GM10248 (cell line): ENCODE results near the gene RYR1.
"Not testable (repeated sequence)": the region's sequence is repeated elsewhere in the genome, so short reads cannot be mapped to it uniquely, and the experiment has no call there.

Experiments
- CTCF ChIA-PET: fragments of 300-600 bp; sonication (Branson Sonifier 250); formaldehyde crosslinking; extraction: SDS; loops from one replicate; lab custom pipeline; 2021; ENCODE audit warnings: antibody characterized with exemption; lab: Yijun Ruan, JAX
- POLR2A ChIA-PET: fragments of 350-650 bp; sonication (Branson Sonifier 250); formaldehyde crosslinking; extraction: SDS; loops from one replicate; lab custom pipeline; 2020; ENCODE audit warnings: antibody characterized with exemption; lab: Yijun Ruan, JAX
- DNase-seq: peaks from one replicate; pipeline ENCODE4 v3.0.0; 2012; ENCODE audit errors: extremely low spot score
- TF ChIP-seq, protein P1 (sequence below): IDR thresholded peaks from 2 replicates; pipeline ENCODE4 v1.5.1; 2012; ENCODE audit warnings: mild to moderate bottlenecking, low read depth; ENCODE audit errors: extremely low read depth, missing control alignments, control extremely low read depth

RYR1 gene

DNA sequence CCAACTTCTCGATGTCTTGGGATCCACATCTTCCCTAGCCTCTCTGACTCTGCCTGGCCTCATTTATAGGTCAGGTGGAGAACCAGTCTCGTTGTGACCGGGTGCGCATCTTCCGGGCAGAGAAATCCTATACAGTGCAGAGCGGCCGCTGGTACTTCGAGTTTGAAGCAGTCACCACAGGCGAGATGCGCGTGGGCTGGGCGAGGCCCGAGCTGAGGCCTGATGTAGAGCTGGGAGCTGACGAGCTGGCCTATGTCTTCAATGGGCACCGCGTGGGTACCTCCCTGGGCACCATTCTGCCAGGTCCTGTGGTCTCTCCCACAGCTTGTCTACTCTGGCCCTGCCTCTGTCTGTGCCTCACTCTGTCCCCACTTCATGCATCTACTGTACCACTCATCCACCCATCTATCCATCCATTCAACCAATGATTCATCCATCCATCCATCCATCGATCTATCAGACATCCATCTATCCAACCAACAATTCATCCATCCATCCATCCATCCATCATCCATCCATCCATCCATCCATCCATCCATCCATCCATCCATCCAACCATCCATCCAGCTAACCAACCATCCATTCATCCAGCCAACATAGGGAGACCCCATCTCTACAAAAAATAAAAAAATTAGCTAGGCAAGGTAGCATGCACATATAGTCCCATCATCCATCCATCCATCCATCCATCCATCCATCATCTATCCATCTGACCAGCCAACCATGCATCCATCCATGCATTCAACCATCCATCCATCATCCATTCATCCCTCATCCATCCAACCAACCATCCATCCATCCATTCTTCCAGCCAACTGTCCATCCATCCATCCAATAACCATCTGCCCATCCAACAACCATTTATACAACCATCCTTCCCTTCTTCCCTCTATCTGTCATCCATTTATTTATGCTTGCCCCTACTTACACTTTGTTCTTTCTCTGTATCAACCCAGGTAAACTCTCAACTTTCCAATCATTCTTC lies 34.3 kb downstream of the RYR1 start:
- TF ChIP-seq, protein P1, sequence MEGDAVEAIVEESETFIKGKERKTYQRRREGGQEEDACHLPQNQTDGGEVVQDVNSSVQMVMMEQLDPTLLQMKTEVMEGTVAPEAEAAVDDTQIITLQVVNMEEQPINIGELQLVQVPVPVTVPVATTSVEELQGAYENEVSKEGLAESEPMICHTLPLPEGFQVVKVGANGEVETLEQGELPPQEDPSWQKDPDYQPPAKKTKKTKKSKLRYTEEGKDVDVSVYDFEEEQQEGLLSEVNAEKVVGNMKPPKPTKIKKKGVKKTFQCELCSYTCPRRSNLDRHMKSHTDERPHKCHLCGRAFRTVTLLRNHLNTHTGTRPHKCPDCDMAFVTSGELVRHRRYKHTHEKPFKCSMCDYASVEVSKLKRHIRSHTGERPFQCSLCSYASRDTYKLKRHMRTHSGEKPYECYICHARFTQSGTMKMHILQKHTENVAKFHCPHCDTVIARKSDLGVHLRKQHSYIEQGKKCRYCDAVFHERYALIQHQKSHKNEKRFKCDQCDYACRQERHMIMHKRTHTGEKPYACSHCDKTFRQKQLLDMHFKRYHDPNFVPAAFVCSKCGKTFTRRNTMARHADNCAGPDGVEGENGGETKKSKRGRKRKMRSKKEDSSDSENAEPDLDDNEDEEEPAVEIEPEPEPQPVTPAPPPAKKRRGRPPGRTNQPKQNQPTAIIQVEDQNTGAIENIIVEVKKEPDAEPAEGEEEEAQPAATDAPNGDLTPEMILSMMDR, result no peak
- POLR2A ChIA-PET, result no interaction called here
- DNase-seq, result no peak
- CTCF ChIA-PET, result no interaction called here

DNA sequence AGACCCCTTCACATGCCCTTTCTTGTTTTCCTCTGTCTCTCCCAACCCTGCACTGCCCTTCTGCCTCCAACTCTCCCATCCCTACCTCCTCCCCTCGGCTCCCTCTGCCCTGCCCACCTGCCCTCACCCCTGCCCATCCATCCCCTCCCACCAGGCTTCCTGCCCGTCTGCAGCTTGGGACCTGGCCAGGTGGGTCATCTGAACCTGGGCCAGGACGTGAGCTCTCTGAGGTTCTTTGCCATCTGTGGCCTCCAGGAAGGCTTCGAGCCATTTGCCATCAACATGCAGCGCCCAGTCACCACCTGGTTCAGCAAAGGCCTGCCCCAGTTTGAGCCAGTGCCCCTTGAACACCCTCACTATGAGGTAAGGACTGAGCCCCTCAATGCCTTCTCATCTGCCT lies 35.7 kb downstream of the RYR1 start:
- ChIA-PET POLR2A (no interaction called here), CTCF (interaction anchor here (1.3 kb wide), 1 partner anchor 167 kb away, joined by 3 read pairs; no protein-coding TSS in a partner anchor)
- TF ChIP-seq, protein P1, result no peak
- DNase-seq, result no peak

DNA sequence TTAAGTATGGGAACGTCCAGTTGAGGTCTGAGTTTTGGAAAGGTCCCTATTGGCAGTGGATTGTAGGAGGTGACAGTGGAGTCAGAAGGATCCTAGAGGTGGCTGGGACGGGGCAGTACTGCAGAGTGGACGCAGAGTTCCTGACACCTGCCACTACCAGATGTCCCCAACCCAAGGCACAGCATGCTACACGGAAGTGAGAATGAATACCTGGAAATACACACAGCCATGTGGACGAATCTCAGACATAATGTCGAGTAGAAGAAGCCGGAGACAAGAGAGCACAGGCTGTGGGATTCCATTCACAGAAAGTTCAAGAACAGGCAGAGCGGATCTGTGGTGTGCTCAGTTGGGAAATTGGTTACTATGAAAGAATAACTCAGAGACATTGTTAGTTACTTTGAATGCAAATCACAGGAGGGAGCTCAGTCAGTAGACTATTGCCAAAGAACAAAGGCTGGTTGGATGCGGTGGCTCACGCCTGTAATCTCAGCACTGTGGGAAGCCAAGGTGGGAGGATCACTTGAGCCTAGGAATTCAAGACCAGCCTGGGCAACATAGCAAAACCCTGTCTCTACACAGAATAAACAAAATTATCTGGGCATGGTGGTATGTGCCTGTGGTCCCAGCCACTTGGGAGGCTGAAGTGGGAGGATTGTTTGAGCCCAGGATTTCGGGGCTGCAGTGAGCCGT lies 37.4 kb downstream of the RYR1 start:
- DNase-seq, result no peak
- TF ChIP-seq, protein P1, result no peak
- CTCF ChIA-PET, result no interaction called here
- POLR2A ChIA-PET, result no interaction called here

DNA sequence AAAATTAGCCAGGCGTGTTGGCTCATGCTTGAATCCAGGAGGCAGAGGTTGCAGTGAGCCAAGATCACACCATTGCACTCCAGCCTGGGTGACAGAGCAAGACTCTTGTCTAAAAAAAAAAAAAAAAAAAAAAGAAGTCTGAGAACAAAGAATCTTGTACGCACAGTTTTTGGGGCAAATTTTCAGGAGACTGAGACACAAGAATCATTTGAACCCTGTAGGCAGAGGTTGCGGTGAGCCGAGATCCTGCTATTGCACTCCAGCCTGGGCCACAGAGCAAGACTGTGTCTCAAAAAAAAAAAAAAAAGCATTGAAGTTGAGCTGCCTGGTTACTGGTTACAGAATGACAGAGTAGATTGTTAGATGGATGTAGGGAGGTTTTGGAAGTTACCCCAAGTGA lies 39.2 kb downstream of the RYR1 start:
- DNase-seq, CTCF ChIA-PET, POLR2A ChIA-PET: not testable (repeated sequence)

DNA sequence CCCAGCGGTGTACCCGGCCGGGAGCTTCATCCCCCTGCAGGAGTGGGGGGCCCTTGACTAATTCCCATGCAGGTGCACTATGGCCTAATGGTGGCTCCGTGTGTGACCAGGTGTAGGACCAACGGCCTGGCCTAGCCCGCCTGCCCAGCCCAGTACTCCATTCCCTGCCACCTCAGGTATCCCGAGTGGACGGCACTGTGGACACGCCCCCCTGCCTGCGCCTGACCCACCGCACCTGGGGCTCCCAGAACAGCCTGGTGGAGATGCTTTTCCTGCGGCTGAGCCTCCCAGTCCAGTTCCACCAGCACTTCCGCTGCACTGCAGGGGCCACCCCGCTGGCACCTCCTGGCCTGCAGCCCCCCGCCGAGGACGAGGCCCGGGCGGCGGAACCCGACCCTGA lies 39.7 kb downstream of the RYR1 start:
- ChIA-PET CTCF (no interaction called here), POLR2A (no interaction called here)
- no peak for DNase-seq
- TF ChIP-seq, protein P1, result no peak

DNA sequence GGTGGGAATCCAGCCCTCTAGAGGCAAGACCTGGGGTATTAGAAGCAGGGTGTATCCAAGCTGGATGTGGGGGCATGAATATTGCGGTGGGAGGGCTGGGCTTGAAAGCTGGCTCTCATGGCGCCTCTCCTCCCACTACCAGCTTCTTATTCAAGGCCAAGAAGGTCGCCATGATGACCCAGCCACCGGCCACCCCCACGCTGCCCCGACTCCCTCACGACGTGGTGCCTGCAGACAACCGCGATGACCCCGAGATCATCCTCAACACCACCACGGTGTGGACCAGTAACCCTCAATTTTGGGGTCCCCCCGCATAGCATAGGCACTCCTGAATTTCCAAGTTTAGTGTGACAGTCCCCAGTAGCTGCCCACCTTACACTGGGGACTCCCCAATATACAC lies 41.7 kb downstream of the RYR1 start:
- ChIA-PET CTCF (no interaction called here), POLR2A (no interaction called here)
- TF ChIP-seq, protein P1, result no peak
- no peak for DNase-seq

DNA sequence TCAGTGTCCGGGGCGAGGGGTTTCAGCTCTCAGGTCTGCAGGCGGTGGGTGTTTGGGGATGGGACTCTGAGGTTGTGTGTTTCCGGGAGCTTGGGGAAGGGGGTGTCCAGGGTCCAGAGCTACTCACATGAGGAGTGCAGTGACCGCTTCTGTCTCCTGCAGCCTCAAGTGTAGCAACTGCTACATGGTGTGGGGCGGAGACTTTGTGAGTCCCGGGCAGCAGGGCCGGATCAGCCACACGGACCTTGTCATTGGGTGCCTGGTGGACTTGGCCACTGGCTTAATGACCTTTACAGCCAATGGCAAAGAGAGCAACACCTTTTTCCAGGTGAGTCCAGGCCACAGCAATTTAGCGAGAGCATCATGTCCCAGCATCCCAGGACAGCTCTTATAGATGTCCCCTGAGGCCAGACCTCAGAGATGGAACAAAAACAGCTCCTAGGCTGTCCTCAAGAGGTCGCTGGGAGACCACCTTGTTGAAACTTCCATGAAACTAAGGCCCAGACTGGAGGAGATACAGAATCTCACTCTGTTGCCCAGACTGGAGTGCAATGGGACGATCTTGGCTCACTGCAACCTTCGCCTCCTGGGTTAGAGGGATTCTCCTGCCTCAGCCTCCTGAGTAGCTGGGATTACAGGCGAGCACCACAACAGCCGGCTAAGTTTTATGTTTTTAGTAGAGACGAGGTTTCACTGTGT lies 44.9 kb downstream of the RYR1 start:
- no peak for DNase-seq
- POLR2A ChIA-PET, result no interaction called here
- CTCF ChIA-PET, result interaction anchor here (1.0 to 2.3 kb wide), 6 partner anchors 16 to 410 kb away, joined by 3 to 6 read pairs (median 4); partner anchors contain the start of gene FAM98C
- TF ChIP-seq, protein P1, result peak; percentile 14
